ENCODE results near the gene CXXC4. TPM values are rescaled to one million over a fixed set of nuclear protein-coding genes. Genes with fewer than 3 reads are reported as not detected.
A peak's percentile ranks its signal among the peaks of the same experiment; 100 is the strongest.

The CXXC4 gene
- total RNA-seq, 1 donor from 2014 or later = 5.4 TPM

GRCh38 chr4:104444685-104445084 is 50.0 kb downstream of the CXXC4 start:
- DNase-seq (ENCODE audit: missing footprints) (no peak), ATAC-seq (no peak)
- intact Hi-C loops (cut with DNase I) = no loop called here

DNA sequence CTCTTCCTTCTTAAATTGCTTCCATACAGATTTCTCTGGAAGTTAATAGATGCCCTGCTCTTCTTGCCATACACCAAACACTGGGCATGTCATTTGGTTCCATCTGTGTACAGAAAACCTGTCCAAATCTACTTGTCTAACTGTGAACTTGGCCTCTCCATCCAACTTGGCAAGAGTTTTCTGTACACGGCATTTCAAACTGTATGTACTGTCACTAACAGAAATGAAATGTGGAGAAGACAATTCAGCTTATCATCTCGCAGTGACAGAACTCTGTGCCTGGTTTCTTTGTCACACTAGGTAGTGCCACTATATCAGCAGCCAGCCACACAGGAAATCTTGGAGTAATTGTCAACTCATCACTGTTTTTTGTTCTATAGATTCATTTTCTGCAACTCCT is 58.2 kb downstream of the CXXC4 start:
- DNase-seq (ENCODE audit: missing footprints) (no peak), ATAC-seq (peak; percentile 85)
- intact Hi-C loops (cut with DNase I) = no loop called here

- no peak for DNase-seq (ENCODE audit: missing footprints)
- ATAC-seq = no peak
Observed at GRCh38 chr4:104429150-104429741, 65.4 kb downstream of the CXXC4 start.

GRCh38 chr4:104425948-104426347 is 68.7 kb downstream of the CXXC4 start:
- ATAC-seq (no peak), DNase-seq (ENCODE audit: missing footprints) (no peak)
- intact Hi-C loops (cut with DNase I) = no loop called here

More at GRCh38 chr4:104429150-104429741, 65.4 kb downstream of the CXXC4 start:
- intact Hi-C loops (cut with DNase I) = no loop called here

DNA sequence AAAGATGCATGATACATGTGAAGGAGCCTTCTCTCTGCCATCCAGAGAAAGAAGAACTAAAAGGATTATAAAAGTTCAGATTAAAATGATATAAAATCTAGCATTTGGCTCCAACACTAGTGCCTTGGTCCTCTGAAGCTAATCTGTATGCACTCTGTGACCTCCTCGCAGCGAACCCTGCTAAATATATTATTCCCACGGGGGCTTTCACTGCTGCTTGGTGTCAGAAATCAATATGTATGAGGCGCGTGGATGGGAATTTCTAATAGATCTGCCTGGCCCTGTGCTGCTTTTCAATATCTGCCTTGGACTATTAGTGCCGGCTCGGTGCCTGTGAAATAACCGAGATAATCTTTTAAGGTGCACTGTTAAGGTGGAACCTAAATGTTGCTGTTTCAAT is 69.7 kb downstream of the CXXC4 start:
- intact Hi-C loops (cut with DNase I) = no loop called here
- no peak for DNase-seq (ENCODE audit: missing footprints)
- ATAC-seq = no peak

- no peak for ATAC-seq
- no peak for DNase-seq (ENCODE audit: missing footprints)
Observed at GRCh38 chr4:104424475-104424941, 70.2 kb downstream of the CXXC4 start.

DNA sequence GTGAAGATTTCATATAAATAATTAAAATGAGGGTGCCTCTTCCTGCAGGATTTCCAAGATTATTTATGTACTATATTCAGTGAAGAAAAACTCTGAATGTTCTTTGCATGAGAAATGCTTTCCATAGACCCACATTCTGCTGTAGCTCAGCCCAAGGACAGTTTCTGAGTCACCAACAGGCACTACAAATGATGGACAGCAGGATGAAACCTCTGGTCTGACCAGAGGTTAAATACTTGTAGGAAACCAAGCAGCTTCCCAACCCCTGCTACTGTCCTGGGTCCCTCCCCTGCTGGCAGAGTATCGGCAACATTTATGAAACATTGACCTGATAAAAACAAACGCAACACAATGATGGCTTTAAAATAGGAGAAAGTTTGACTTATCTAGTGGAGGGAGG is 73.1 kb downstream of the CXXC4 start:
- intact Hi-C loops (cut with DNase I) = no loop called here
- DNase-seq (ENCODE audit: missing footprints) (no peak), ATAC-seq (no peak)

More at GRCh38 chr4:104424475-104424941, 70.2 kb downstream of the CXXC4 start:
- intact Hi-C loops (cut with DNase I) = no loop called here

GRCh38 chr4:104420766-104421165 is 73.9 kb downstream of the CXXC4 start:
- ATAC-seq (no peak), DNase-seq (ENCODE audit: missing footprints) (no peak)
- intact Hi-C loops (cut with DNase I) = no loop called here

Data from Right ventricle myocardium inferior (tissue), 1 donor.